SW480 (cell line): ENCODE data around the gene MASP1.

Source experiments
- DNase-seq: peaks from one replicate; pipeline ENCODE4 v3.0.0-alpha.2; 2016; ENCODE audit warnings: low spot score

Gene MASP1

GRCh38 chr3:187293516-187294430, 2.2 kb upstream of the MASP1 start:
- DNase-seq = no peak

GRCh38 chr3:187292631-187293515, 1.3 kb upstream of the MASP1 start:
- no peak for DNase-seq

- no peak for DNase-seq
Observed at GRCh38 chr3:187292181-187292580, 644 bp upstream of the MASP1 start.

GRCh38 chr3:187291001-187291511, 481 bp downstream of the MASP1 start:
- DNase-seq = peak; percentile 17

GRCh38 chr3:187290503-187290902, 1.0 kb downstream of the MASP1 start:
- no peak for DNase-seq

GRCh38 chr3:187288855-187289605, 2.5 kb downstream of the MASP1 start:
- DNase-seq = no peak

GRCh38 chr3:187288131-187288854, 3.2 kb downstream of the MASP1 start:
- no peak for DNase-seq

- DNase-seq = no peak
Observed at GRCh38 chr3:187287256-187287655, 4.3 kb downstream of the MASP1 start.

- no peak for DNase-seq
Observed at GRCh38 chr3:187286467-187287059, 5.0 kb downstream of the MASP1 start.

GRCh38 chr3:187281191-187281714, 10.3 kb downstream of the MASP1 start:
- no peak for DNase-seq

GRCh38 chr3:187280644-187281043, 10.9 kb downstream of the MASP1 start:
- no peak for DNase-seq

GRCh38 chr3:187277129-187277462, 14.4 kb downstream of the MASP1 start:
- DNase-seq = no peak

GRCh38 chr3:187276397-187277128, 15.0 kb downstream of the MASP1 start:
- DNase-seq = no peak

GRCh38 chr3:187274977-187275338, 16.6 kb downstream of the MASP1 start:
- DNase-seq = peak; percentile 16

GRCh38 chr3:187274315-187274976, 17.1 kb downstream of the MASP1 start:
- DNase-seq = no peak

GRCh38 chr3:187271582-187271981, 20.0 kb downstream of the MASP1 start:
- no peak for DNase-seq

GRCh38 chr3:187269486-187269885, 22.1 kb downstream of the MASP1 start:
- no peak for DNase-seq

GRCh38 chr3:187267306-187267705, 24.2 kb downstream of the MASP1 start:
- no peak for DNase-seq

GRCh38 chr3:187266691-187267090, 24.8 kb downstream of the MASP1 start:
- DNase-seq = no peak
